NCI-H146 treated with DMSO at 0.1 percent for 48 hours (cell line): ENCODE results near the gene ADCK1.
A peak's percentile ranks its signal among the peaks of the same experiment; 100 is the strongest.
"Not testable (repeated sequence)": the region's sequence is repeated elsewhere in the genome, so short reads cannot be mapped to it uniquely, and the experiment has no call there.

Experiments used
- DNase-seq: peaks from one replicate; lab custom pipeline; 2025; ENCODE audit not compliant: unreplicated experiment; lab: John Stamatoyannopoulos, UW

The ADCK1 gene, protein sequence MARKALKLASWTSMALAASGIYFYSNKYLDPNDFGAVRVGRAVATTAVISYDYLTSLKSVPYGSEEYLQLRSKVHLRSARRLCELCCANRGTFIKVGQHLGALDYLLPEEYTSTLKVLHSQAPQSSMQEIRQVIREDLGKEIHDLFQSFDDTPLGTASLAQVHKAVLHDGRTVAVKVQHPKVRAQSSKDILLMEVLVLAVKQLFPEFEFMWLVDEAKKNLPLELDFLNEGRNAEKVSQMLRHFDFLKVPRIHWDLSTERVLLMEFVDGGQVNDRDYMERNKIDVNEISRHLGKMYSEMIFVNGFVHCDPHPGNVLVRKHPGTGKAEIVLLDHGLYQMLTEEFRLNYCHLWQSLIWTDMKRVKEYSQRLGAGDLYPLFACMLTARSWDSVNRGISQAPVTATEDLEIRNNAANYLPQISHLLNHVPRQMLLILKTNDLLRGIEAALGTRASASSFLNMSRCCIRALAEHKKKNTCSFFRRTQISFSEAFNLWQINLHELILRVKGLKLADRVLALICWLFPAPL

DNA sequence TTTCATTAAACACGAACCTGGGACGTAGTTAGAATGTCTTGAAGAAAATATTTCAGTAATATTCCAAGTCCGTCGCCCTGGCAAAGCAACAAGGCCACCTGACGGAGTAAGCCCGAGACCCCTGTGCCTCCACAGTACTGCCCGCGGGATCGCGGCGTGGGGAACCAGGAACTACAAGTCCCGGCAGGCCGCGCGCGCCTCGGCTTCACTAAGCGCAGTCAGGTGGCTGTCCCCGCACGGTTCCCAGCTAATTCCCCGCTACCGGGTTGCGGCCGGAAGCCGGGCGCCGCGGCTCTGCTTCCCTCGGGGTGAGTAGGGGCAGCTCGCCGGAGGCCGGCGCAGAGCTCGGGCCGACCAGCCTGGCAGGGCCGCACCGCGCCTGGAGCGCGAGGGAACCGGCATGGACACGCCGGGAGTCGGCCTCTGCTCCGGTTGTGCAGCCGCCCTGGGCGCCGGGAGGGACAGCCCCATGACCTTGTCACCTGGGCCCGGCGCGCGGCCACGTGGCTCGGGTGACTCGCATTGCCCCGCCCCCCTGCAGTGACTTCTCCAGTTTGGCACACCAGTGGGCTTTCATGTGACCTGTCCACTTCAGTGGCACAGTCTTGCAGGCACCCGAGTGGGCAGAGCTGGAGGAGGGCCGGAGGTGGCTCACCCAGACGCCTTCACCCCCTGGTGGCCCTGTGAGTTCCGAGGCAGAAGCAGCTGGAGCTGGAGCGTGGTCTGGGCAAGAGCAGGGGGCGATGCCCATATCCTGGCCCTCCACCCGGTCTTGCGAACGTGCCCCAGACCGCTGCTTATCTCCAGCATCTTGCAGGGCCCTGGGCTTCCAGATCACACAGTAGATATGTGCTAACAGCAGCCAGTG, at the start of gene ADCK1:
ADCK1 (plus strand) TSS at position 247 of the 868 bp plus-strand sequence. CDS start 18,870 bp downstream, outside the sequence.
- DNase-seq, result peak; percentile 27

DNA sequence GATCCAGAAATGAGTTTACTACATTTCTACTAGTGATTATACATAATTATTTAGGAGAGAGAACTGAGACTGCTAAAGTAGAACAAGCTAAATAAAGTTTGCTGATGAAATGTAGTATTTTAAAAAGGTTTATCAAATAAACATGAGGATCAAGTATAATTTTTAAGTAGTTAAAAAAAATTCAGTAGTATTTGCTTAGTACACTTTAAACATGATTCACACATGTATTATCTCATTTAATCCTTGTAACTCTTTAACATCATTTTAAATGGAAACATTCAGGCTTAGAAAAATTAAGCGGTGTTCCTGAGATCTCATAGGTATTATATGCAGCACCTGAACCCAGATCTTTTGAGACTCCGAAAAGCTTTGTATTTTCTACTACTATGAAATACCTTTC, 47.6 kb upstream of the ADCK1 start:
- DNase-seq, result no peak

DNA sequence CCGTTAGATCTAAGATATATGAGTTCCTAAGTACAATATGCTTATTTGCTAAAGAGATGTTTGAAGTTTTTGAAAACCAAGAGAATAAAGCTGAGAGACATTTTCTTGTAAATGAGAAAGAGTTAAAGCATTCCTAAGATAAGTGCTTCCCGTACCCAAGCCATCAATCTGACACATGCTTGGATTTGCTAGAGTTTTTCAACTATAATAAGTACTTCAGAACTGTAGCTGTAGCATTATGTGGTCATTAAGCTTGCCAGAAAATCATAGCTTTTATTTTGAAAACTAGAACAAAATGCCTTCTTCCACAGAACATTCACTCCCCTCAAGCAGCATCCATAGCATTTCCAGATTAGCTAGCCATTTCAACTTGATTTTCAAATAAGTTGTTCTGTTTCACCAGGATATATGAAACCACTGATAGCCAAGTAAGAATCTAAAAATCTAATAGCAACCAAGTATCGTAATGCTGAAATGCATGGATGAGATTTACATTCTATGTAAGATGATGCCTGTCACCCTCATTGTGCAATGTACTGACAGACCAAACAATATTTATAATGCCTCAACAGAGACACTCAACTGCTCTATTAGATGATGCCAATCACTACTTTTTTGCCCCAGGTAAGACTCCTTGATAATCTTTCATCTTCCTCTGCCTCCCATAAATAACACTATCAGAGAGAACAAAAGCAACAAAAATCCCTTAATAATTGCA, 47.0 kb upstream of the ADCK1 start:
- DNase-seq, result no peak

DNA sequence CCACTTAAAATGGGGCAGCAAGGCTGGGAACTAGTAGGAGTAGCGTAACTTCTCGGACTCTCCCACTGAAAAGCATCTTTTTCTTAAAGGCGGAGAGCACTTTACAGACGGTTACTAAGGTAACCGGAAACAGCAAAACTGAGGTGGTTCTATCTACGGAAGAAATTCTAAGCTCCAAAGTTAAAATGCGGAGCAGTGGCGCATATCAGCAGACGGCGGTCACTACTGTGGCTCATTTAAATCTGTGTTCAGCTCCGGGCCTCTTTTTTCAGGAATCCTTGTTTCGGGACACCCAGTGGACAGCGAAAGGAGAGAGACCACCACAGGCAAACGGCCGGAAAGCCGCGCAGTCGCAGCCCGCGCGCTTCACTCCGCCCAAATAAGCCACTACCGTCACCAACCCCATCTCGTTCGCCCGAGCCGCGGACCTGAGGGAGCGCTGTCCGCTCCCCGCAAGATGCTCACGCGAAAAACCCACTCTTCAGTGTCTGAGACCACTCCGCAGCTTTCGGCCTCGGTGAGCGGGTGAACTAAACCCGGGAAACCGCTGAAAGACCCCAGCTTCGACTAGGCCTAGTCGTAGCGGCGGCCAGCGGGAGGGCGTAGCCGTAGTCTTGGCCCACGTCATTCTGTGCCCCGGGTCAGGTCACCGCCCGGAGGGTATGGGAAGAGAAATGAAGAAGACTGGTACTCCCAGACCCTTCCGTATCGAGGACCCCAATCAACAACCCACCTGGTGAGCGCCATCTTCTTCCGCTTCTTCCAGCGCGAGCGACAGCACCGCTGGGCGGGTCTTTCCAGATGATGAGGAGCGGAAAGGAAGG, 39.3 kb upstream of the ADCK1 start, which contains the start of gene SNW1:
SNW1 (minus strand) TSS at position 776 of the 824 bp plus-strand sequence; CDS start at position 747, 29 bp downstream.
- peak; percentile 20 for DNase-seq

DNA sequence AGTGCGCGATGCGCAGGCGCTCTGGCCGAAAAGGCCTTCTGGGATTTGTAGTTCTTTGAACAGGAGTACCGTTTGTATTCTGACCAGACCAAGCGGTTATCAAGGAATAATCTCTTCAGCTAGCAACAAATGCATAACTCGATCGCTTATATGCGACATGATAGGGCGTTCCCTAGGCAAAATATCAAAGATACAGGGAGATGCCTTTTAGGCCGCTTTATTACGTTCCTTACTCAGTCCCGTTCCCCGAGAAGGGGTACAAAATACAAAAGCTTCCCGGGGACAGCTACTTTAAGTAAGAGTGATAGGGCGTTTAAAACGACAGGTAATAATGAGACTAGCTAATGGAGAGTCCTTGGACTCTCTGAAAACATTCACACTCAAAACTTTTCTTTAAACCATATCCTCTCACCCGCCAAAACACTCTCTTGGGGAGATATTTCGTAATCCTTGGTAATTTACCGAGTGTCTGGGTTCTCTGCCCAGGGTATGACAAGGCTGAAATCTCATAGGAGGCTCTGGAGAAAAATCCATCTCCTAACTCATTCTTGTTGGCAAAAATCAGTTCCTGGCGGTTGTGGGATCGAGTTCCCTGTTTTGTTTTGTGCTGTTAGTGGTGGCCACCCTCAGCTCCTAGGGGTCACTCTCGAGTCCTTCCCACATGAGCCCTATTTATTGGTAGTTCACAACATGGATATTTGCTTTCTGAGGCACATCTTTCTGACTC, 38.5 kb upstream of the ADCK1 start:
- peak; percentile 80 for DNase-seq

DNA sequence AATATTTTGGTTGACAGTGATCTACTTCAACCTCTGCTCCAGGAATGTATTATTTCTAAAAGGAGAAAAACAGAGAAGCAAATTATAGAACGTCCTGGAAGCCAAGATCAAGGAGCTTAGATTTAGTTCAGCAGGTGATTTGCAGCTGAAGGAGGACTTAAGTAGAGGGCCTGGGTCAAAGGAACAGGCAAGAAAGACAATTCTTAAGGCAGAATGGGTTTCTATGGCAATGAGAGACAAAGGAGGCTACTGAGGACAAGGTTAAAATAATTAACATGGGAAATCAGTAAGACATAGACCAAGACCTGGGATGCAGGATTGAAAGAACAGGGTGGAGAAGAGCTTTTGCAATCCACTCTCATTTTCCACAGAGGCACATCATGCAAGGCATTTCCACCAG, 36.6 kb upstream of the ADCK1 start:
- no peak for DNase-seq

DNA sequence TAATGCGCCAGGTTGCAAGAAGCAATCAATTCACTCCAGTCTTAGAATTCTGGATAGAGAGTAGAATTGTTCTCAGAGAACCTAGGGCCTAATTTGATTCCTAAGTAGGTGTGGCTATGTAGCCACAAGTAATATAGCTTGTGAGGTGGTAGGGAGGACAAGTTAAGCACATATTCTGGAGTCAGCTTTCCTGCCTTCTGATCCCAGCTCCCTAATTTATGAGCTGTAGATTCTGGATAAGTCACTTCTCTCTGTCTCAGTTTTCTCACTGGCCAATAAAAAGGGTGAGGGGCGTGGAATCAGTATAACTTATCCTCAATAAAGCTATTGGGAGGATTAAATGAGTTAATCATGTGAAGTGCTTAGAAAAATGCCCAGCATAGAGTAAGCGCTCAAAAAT, 35.9 kb upstream of the ADCK1 start:
- no peak for DNase-seq

DNA sequence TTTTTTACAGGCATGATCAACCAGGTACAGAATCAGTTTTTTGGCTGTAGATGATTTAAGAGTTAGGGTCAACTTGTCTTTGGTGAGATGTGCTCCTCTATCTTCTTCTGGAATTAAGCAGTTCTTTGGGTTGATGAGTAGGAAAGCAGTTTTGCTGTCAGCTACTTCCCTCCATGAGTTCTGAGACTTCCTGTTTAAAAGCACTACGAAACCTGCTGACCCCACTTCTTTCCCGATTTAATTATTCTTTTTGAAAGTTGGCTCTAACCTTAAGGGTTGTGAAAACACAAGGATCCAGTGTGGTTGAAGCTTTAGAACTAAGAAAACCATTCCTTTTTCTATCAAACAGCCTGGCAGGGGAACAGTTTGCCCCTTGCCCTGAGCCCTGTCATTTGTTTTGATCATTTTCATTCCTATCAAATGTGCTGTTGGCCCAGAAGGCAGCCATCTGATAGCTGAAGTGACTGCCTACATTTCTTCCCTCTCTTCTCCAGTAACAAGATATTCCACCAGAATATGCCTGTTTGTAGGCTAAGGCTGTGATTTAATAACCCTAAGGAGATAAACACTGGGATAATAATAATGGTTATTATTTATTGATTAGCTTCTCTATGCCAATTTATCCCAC, 31.4 kb upstream of the ADCK1 start:
- not testable (repeated sequence) for DNase-seq

DNA sequence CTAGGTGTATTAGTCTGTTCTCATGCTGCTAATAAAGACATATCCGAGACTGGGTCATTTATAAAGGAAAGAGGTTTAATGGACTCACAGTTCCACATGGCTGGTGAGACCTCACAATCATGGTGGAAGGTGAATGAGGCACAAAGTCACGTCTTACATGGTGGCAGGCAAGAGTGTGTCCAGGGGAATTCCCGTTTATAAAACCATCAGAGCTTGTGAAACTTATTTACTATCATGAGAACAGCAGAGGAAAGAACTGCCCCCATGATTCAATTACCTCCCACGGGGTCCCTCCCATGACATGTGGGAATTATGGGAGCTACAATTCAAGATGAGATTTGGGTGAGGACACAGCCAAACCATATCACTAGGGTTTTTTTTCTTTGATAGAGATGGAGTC, 25.9 kb upstream of the ADCK1 start:
- DNase-seq, result not testable (repeated sequence)

DNA sequence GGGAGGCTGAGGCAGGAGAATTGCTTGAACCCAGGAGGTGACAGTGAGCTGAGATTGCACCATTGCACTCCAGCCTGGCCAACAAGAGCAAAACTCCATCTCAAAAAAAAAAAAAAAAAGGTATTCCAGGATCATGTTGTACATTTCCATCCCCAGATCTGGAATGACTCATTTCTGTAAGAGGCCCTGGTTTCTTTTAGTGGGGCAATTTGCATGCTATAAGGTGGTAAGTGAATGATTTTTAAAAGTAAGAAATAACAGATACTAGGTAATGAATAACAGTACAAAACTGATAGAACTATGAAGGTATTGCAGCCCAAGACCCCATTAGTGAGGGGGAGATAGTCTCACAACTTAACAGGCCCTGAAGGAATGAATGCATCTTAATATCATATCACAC, 17.7 kb upstream of the ADCK1 start:
- DNase-seq, result no peak

DNA sequence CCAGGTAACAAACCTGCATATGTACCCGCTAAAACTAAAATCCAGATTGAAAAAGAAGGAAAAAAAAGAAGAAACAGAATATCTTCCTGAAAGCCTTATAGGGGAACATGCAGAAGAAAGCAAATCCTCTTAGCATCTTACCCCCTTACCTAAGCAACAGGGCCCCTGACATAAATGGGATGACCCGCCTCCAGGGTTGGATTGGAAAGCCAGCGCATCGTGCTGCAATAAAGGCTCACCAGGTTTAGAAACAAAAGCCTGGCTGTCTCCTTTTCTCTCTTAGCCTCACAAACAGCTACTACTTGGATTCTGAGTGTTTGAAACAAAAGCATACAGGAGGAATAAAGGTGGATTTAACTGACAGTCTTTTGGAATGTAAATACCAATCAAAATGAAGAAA, 13.8 kb upstream of the ADCK1 start:
- no peak for DNase-seq

DNA sequence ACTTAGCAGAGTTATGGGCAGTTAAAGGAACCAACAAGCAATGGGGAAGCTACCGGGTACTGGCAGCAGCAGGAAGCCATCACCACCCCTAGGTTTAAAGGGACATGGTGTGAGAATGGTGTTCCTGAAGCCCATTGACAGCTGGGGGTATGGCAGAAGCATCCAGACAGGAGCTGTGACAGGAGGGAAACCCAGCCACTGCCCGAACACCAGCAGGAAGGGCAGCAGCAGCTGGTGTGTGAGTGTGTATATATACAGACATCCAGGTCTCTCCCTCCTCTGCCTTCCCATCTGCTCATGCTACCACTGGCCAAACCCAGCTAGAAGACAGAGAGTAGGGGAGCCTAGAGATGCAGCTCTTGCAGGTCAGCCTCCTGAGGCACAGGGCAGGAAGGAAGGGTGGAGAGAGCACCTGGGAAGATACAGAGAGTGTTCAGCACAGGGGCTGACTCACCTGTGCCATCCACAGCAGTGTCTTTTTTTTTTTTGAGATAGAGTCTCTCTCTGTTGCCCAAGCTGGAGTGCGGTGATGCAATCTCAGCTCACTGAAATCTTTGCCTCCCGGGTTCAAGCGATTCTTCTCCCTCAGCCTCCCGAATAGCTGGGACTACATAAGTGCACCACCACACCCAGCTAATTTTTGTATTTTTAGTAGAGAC, 9.2 kb upstream of the ADCK1 start:
- no peak for DNase-seq

DNA sequence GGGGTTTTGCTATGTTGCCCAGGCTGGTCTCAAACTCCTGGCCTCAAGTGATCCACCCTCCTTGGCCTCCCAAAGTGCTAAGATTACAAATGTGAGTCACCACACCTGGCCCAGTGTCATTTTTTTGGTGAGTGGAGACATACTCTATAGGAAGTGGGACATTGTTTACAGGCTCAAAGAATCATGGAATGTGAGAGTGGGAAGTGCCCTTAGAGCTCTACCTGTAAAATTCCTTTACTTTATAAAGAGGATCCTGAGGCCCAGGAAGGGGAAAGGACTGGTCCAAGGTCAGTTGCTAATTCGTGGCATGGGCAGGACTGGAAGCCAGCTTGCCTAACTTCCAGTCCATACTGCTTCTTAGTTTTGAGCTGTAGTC, 8.7 kb upstream of the ADCK1 start:
- DNase-seq, result no peak

DNA sequence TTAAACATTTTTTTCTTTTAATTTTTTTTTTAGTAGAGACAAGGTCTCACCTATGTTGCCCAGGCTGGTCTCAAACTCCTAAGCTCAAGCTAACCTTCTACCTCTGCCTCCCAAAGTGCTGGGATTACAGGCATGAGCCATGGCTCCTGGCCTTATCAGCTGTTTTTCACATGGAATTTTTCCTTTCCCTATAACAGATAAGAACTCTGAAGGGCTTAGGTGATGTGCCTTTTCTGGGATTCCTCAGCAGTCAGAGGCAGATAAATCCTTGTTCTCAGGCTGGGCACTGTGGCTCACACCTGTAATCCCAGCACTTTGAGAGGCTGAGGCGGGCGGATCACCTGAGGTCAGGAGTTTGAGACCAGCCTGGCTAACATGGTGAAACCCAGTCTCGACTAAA, 6.7 kb upstream of the ADCK1 start:
- DNase-seq, result not testable (repeated sequence)

DNA sequence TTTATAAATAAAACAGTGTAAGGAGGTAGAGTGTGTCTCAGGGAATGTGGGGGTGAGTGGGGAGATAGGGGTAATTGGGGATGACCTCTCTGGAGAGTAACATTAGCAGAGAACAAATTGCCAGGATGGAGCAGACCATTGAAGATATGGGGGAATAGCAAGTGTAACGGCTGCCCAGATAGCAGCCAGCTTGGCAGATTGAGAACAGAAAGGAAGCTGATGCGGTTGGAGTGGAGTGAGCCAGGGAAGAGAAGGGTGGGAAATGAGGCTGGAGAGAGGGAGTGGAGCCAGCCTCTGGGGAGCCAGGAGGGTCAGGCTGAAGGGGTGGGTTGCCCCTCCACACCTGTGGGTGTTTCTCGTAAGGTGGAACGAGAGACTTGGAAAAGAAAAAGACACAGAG, 5.6 kb upstream of the ADCK1 start:
- DNase-seq, result no peak

DNA sequence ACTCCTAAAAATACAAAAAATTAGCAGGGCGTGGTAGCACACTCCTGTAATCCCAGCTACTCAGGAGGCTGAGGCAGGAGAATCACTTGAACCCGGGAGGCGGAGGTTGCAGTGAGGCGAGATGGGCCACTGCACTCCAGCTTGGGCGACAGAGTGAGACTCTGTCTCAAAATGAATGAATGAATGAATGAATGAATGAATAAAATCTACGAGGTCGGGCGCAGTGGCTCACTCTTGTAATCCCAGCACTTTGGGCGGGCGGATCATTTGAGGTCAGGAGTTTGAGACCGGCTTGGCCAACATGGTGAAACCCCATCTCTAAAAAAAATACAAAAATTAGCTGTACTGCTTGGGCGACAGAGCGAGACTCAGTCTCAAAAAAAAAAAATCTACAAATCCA, 453 bp upstream of the ADCK1 start:
- not testable (repeated sequence) for DNase-seq

DNA sequence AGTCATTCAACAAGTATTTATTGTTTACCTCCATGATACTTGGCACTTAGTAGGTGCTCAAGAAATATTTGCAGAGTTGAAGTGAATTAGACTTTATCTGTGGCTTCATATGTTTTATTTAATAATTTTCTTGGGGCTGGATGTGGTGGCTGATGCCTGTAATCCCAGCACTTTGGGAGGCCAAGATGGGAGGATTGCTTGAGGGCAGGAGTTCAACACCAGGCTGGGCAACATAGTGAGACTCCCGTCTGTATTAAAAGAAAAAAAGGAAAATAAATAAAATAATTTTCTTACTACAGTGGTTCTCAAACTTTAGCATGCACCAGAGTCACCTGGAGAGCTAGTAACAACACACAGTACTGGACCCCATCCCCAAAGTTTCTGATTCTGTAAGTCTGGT, 905 bp downstream of the ADCK1 start:
- no peak for DNase-seq

DNA sequence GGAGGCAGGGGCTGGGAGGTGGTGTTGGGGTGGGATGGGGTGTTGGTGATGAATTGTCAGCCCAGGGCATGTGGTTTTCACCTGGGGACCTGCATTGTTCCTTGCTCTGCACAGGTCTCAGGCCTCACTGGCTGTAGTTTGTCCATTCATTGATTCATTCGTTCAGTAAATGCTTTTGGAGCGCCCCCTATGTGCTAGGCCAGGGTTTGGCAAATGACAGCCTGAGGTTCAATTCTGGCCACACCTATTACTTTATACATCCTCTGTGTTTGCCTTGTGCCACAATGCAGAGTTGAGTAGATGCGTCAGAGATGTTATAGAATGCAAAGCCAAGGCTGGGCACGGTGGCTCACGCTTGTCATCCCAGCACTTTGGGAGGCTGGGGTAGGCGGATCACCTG, 4.7 kb downstream of the ADCK1 start:
- peak; percentile 16 for DNase-seq

DNA sequence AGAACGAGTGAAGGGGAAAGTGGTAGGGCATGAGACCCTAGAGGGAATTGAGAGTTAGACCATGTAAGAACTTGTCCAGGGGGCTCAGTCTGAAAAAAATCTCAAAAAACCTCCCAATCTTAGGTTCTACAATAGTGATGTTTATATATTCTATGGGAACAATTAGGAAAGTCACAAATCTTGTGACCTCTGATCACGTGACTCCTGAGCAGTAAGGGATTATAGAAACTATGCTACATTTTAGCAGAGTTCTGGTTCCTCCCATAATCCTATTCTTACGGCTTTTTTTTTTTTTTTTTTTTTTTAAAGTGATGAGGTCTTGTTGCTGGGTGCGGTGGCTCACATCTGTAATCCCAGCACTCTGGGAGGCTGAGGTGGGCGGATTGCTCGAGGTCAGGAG, 5.8 kb downstream of the ADCK1 start:
- no peak for DNase-seq
